GM23338 (cell line): ENCODE results near the gene RP2. TPM values are rescaled to one million over a fixed set of nuclear protein-coding genes. Genes with fewer than 3 reads are reported as not detected.

ENCODE experiments used
- ATAC-seq: fragments of 200-7000 bp; cut with Tn5 transposase; 3 replicates; pipeline ENCODE4 v1.9.1; 2020
- DNase-seq: peaks from one replicate; pipeline ENCODE4 v3.0.0-alpha.2; 2015; ENCODE audit warnings: low spot score
- H2AFZ ChIP-seq: fragments of 200-600 bp; sonication (generic); 2 replicates; pipeline ENCODE4 v1.8.0; 2016; ENCODE audit warnings: antibody characterized with exemption, mild to moderate bottlenecking, moderate library complexity
- H3F3A ChIP-seq: fragments of 200-600 bp; sonication (generic); replicated peaks from 2 replicates; pipeline ENCODE4 v1.8.0; 2017; ENCODE audit warnings: antibody characterized with exemption, mixed run types, low read depth
- H3K27ac ChIP-seq: fragments of 200-600 bp; sonication (generic); 2 replicates; pipeline ENCODE4 v1.6.1; 2016; ENCODE audit warnings: low read depth
- H3K27me3 ChIP-seq: fragments of 200-600 bp; sonication (generic); 2 replicates; pipeline ENCODE4 v1.8.0; 2016; ENCODE audit warnings: mild to moderate bottlenecking, mixed run types, moderate library complexity; ENCODE audit not compliant: insufficient read depth
- H3K36me3 ChIP-seq: fragments of 200-600 bp; sonication (generic); 2 replicates; pipeline ENCODE4 v1.8.0; 2016; ENCODE audit warnings: mild to moderate bottlenecking; ENCODE audit not compliant: insufficient read depth
- H3K4me1 ChIP-seq: fragments of 200-600 bp; sonication (generic); 2 replicates; pipeline ENCODE4 v1.8.0; 2016; ENCODE audit warnings: mild to moderate bottlenecking, moderate library complexity; ENCODE audit not compliant: insufficient read depth
- H3K4me2 ChIP-seq: fragments of 200-600 bp; sonication (generic); 2 replicates; pipeline ENCODE4 v1.7.1; 2017; ENCODE audit warnings: mixed run types
- H3K4me3 ChIP-seq: fragments of 200-600 bp; sonication (generic); 2 replicates; pipeline ENCODE4 v1.6.1; 2016; ENCODE audit warnings: mixed run types
- H3K79me2 ChIP-seq: fragments of 200-600 bp; sonication (generic); replicated peaks from 2 replicates; pipeline ENCODE4 v1.8.0; 2017; ENCODE audit warnings: mild to moderate bottlenecking; ENCODE audit not compliant: insufficient read depth
- H3K9me2 ChIP-seq: fragments of 200-600 bp; sonication (generic); 2 replicates; pipeline ENCODE4 v1.8.0; 2017; ENCODE audit not compliant: insufficient read depth
- H4K20me1 ChIP-seq: fragments of 200-600 bp; sonication (generic); replicated peaks from 2 replicates; pipeline ENCODE4 v1.8.0; 2017; ENCODE audit warnings: mild to moderate bottlenecking; ENCODE audit not compliant: insufficient read depth
- H3K27ac Mint-ChIP-seq: 2 replicates; pipeline ENCODE4 v1.8.0; 2020; ENCODE audit warnings: inconsistent platforms, mild to moderate bottlenecking, moderate library complexity, mixed read lengths
- H3K27me3 Mint-ChIP-seq: 3 replicates; pipeline ENCODE4 v1.8.0; 2022; ENCODE audit warnings: low read depth, mild to moderate bottlenecking, moderate library complexity, mixed read lengths, inconsistent platforms; ENCODE audit not compliant: insufficient read depth, poor library complexity
- H3K36me3 Mint-ChIP-seq: 3 replicates; pipeline ENCODE4 v1.8.0; 2021; ENCODE audit warnings: low read depth, mild to moderate bottlenecking, inconsistent platforms, moderate library complexity, mixed read lengths
- H3K4me1 Mint-ChIP-seq: 3 replicates; pipeline ENCODE4 v1.8.0; 2020; ENCODE audit warnings: mild to moderate bottlenecking, inconsistent platforms, mixed read lengths
- H3K4me3 Mint-ChIP-seq: 3 replicates; pipeline ENCODE4 v1.8.0; 2021; ENCODE audit warnings: moderate library complexity, mild to moderate bottlenecking, inconsistent platforms, mixed read lengths
- H3K9me3 Mint-ChIP-seq: 3 replicates; pipeline ENCODE4 v1.8.0; 2020; ENCODE audit warnings: moderate library complexity, mild to moderate bottlenecking, inconsistent platforms, mixed read lengths
- CREB1 ChIP-seq: fragments of 250-450 bp; sonication (Bioruptor Pico); IDR thresholded peaks from 2 replicates; pipeline ENCODE4 v1.5.0; 2020; ENCODE audit warnings: low read depth, mild to moderate bottlenecking, moderate library complexity
- CTCF ChIP-seq, 2 experiments: fragments of 200-600 bp in 1 of 2; sonication (generic) in 1 of 2; conservative IDR thresholded peaks; 2 replicates each; pipeline versions ENCODE4 v1.5.1 to v1.6.1; 2016 to 2017; ENCODE audit warnings: antibody characterized with exemption in 2 of 2, low read depth in 2 of 2, mild to moderate bottlenecking in 2 of 2, moderate library complexity in 1 of 2
- ETS1 ChIP-seq: IDR thresholded peaks from 2 replicates; pipeline ENCODE4 v1.6.1; 2016; ENCODE audit warnings: antibody characterized with exemption
- EZH2 ChIP-seq: fragments of 200-600 bp; sonication (generic); IDR thresholded peaks from one replicate; pipeline ENCODE4 v1.8.0; 2017; ENCODE audit warnings: antibody characterized with exemption, mild to moderate bottlenecking, low read depth; ENCODE audit not compliant: unreplicated experiment
- EZH2phosphoT487 ChIP-seq: fragments of 200-600 bp; sonication (generic); IDR thresholded peaks from one replicate; pipeline ENCODE4 v1.8.1; 2018; ENCODE audit warnings: antibody characterized with exemption; ENCODE audit not compliant: unreplicated experiment
- JUNB ChIP-seq: IDR thresholded peaks from one replicate; pipeline ENCODE4 v1.6.1; 2016; ENCODE audit warnings: antibody characterized with exemption; ENCODE audit not compliant: unreplicated experiment
- NANOG ChIP-seq: IDR thresholded peaks from 2 replicates; pipeline ENCODE4 v1.6.1; 2016; ENCODE audit warnings: antibody characterized with exemption, borderline replicate concordance
- POLR2AphosphoS5 ChIP-seq: IDR thresholded peaks from 2 replicates; pipeline ENCODE4 v1.6.1; 2016; ENCODE audit warnings: antibody characterized with exemption, low read depth
- STAT1 ChIP-seq: IDR thresholded peaks from one replicate; pipeline ENCODE4 v1.6.1; 2016; ENCODE audit warnings: antibody characterized with exemption; ENCODE audit not compliant: unreplicated experiment
- ZNF114 ChIP-seq: fragments of 250-450 bp; sonication (Bioruptor Pico); IDR thresholded peaks from 2 replicates; pipeline ENCODE4 v1.5.0; 2020; ENCODE audit warnings: mild to moderate bottlenecking, moderate library complexity
- ZNF331 ChIP-seq: fragments of 250-450 bp; sonication (Bioruptor Pico); IDR thresholded peaks from 2 replicates; pipeline ENCODE4 v1.5.0; 2020; ENCODE audit warnings: low read depth, mild to moderate bottlenecking, moderate library complexity
- polyA plus RNA-seq: library from polyadenylated mRNA; unstranded; fragments of >200 nt; fragmentation: Nextera tagmentation; extraction: Ambion mirVana; gene quantifications from 2 replicates; pipeline ENCODE4 v1.2.1, GENCODE V29; 2016
- total RNA-seq: library from RNA; depleted of rRNA; stranded (reverse); fragments of >200 nt; shearing (Covaris generic); gene quantifications from 2 replicates; pipeline ENCODE4 v1.2.3, GENCODE V29; 2014
- TF ChIP-seq, protein P1 (sequence below): fragments of 250-450 bp; sonication (Bioruptor Pico); IDR thresholded peaks from 2 replicates; pipeline ENCODE4 v1.5.0; 2020; ENCODE audit warnings: mild to moderate bottlenecking, moderate library complexity
- TF ChIP-seq, protein P2 (sequence below): IDR thresholded peaks from one replicate; pipeline ENCODE4 v1.6.1; 2018; ENCODE audit warnings: antibody characterized with exemption; ENCODE audit not compliant: unreplicated experiment

RP2 gene
- total and polyA plus RNA-seq, 2 experiments from 2014 or later: 4.5 to 12.1 TPM

DNA sequence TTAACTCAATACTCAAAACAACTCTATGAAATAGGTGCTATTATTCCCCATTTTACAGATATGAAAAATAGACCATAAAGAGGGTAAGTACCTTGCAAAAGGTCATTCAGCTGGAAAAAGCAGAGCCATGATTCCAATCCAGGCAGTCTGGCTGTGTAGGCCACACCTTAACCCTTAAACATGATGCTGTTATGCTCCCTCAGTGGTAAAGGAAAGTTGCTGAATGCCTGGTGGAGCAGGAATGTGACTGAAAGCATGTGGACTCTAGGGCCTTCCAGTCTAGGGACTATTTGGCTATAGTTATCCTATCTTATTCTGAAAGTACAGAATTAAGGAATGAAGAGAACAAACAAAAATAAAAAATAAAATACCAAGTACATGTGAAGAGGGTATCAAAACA is 19.6 kb downstream of the RP2 start:
- Mint-ChIP-seq H3K36me3 (0 out of 3 replicates have a peak, but pooled peaks cover 4% of the 10 kb centered on the region), H3K9me3 (no peaks in the 10 kb centered on the region), H3K27me3 (no peaks in the 10 kb centered on the region), H3K27ac (no peak overlapping the region), H3K4me3 (no peak overlapping the region), H3K4me1 (no peaks in the 10 kb centered on the region)
- Histone ChIP-seq H3K79me2 (0 out of 2 replicates have a peak, but pooled peaks cover 2% of the 10 kb centered on the region), H3F3A (no peaks in the 10 kb centered on the region), H3K4me3 (no peak overlapping the region), H3K4me2 (no peak overlapping the region), H3K36me3 (no peaks in the 10 kb centered on the region), H3K4me1 (no peaks in the 10 kb centered on the region), H3K9me2 (no peaks in the 10 kb centered on the region), H3K27me3 (no peaks in the 10 kb centered on the region), H3K27ac (no peak overlapping the region), H4K20me1 (no peaks in the 10 kb centered on the region), H2AFZ (no peak overlapping the region)
- TF ChIP-seq POLR2AphosphoS5: no peak
- TF ChIP-seq CTCF (conservative IDR thresholded peaks at IDR 0.05; ENCODE audit: low read depth in 2 of 2): no peak
- TF ChIP-seq EZH2phosphoT487: no peak
- TF ChIP-seq, protein P1, sequence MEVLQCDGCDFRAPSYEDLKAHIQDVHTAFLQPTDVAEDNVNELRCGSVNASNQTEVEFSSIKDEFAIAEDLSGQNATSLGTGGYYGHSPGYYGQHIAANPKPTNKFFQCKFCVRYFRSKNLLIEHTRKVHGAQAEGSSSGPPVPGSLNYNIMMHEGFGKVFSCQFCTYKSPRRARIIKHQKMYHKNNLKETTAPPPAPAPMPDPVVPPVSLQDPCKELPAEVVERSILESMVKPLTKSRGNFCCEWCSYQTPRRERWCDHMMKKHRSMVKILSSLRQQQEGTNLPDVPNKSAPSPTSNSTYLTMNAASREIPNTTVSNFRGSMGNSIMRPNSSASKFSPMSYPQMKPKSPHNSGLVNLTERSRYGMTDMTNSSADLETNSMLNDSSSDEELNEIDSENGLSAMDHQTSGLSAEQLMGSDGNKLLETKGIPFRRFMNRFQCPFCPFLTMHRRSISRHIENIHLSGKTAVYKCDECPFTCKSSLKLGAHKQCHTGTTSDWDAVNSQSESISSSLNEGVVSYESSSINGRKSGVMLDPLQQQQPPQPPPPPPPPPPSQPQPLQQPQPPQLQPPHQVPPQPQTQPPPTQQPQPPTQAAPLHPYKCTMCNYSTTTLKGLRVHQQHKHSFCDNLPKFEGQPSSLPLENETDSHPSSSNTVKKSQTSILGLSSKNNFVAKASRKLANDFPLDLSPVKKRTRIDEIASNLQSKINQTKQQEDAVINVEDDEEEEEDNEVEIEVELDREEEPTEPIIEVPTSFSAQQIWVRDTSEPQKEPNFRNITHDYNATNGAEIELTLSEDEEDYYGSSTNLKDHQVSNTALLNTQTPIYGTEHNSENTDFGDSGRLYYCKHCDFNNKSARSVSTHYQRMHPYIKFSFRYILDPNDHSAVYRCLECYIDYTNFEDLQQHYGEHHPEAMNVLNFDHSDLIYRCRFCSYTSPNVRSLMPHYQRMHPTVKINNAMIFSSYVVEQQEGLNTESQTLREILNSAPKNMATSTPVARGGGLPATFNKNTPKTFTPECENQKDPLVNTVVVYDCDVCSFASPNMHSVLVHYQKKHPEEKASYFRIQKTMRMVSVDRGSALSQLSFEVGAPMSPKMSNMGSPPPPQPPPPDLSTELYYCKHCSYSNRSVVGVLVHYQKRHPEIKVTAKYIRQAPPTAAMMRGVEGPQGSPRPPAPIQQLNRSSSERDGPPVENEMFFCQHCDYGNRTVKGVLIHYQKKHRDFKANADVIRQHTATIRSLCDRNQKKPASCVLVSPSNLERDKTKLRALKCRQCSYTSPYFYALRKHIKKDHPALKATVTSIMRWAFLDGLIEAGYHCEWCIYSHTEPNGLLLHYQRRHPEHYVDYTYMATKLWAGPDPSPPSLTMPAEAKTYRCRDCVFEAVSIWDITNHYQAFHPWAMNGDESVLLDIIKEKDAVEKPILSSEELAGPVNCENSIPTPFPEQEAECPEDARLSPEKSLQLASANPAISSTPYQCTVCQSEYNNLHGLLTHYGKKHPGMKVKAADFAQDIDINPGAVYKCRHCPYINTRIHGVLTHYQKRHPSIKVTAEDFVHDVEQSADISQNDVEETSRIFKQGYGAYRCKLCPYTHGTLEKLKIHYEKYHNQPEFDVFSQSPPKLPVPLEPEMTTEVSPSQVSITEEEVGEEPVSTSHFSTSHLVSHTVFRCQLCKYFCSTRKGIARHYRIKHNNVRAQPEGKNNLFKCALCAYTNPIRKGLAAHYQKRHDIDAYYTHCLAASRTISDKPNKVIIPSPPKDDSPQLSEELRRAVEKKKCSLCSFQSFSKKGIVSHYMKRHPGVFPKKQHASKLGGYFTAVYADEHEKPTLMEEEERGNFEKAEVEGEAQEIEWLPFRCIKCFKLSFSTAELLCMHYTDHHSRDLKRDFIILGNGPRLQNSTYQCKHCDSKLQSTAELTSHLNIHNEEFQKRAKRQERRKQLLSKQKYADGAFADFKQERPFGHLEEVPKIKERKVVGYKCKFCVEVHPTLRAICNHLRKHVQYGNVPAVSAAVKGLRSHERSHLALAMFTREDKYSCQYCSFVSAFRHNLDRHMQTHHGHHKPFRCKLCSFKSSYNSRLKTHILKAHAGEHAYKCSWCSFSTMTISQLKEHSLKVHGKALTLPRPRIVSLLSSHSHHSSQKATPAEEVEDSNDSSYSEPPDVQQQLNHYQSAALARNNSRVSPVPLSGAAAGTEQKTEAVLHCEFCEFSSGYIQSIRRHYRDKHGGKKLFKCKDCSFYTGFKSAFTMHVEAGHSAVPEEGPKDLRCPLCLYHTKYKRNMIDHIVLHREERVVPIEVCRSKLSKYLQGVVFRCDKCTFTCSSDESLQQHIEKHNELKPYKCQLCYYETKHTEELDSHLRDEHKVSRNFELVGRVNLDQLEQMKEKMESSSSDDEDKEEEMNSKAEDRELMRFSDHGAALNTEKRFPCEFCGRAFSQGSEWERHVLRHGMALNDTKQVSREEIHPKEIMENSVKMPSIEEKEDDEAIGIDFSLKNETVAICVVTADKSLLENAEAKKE (CRISPR knock-in tag): no peak
- no peak for TF ChIP-seq ETS1
- no peak for TF ChIP-seq STAT1
- TF ChIP-seq CREB1 (CRISPR knock-in tag): no peak
- TF ChIP-seq NANOG: no peak
- no peak for TF ChIP-seq ZNF331 (CRISPR knock-in tag)
- TF ChIP-seq, protein P2, sequence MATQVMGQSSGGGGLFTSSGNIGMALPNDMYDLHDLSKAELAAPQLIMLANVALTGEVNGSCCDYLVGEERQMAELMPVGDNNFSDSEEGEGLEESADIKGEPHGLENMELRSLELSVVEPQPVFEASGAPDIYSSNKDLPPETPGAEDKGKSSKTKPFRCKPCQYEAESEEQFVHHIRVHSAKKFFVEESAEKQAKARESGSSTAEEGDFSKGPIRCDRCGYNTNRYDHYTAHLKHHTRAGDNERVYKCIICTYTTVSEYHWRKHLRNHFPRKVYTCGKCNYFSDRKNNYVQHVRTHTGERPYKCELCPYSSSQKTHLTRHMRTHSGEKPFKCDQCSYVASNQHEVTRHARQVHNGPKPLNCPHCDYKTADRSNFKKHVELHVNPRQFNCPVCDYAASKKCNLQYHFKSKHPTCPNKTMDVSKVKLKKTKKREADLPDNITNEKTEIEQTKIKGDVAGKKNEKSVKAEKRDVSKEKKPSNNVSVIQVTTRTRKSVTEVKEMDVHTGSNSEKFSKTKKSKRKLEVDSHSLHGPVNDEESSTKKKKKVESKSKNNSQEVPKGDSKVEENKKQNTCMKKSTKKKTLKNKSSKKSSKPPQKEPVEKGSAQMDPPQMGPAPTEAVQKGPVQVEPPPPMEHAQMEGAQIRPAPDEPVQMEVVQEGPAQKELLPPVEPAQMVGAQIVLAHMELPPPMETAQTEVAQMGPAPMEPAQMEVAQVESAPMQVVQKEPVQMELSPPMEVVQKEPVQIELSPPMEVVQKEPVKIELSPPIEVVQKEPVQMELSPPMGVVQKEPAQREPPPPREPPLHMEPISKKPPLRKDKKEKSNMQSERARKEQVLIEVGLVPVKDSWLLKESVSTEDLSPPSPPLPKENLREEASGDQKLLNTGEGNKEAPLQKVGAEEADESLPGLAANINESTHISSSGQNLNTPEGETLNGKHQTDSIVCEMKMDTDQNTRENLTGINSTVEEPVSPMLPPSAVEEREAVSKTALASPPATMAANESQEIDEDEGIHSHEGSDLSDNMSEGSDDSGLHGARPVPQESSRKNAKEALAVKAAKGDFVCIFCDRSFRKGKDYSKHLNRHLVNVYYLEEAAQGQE: no peak
- TF ChIP-seq ZNF114: no peak
- TF ChIP-seq EZH2: no peak
- TF ChIP-seq JUNB: no peak
- DNase-seq (no peak), ATAC-seq (no peak)
